Effector memory CD8-positive, alpha-beta T cell (primary cell): ENCODE measurements around the gene ZNF574.

Source experiments
- ATAC-seq: fragments of 150-1000 bp; cut with Tn5 transposase; replicated peaks from 2 replicates; pipeline ENCODE4 v1.10.0; 2021; ENCODE audit warnings: mild to moderate bottlenecking, moderate library complexity
- DNase-seq, 3 experiments: peaks; one replicate each; pipeline ENCODE4 v3.0.0; 2021
- H3K27ac Mint-ChIP-seq, 2 donors: one replicate each; pipeline ENCODE4 v1.8.0; 2022; ENCODE audit warnings: mild to moderate bottlenecking in 2 of 2, mixed read lengths in 2 of 2, moderate library complexity in 2 of 2
- H3K27me3 Mint-ChIP-seq, 2 donors: one replicate each; pipeline ENCODE4 v1.8.0; 2022; ENCODE audit warnings: mixed read lengths in 2 of 2
- H3K36me3 Mint-ChIP-seq: one replicate; pipeline ENCODE4 v1.8.0; 2022; ENCODE audit warnings: mild to moderate bottlenecking, moderate library complexity, mixed read lengths; ENCODE audit not compliant: insufficient read depth
- H3K4me1 Mint-ChIP-seq, 2 donors: one replicate each; pipeline ENCODE4 v1.8.0; 2022; ENCODE audit warnings: low read depth in 2 of 2, mixed read lengths in 2 of 2
- H3K4me3 Mint-ChIP-seq, 2 donors: one replicate each; pipeline ENCODE4 v1.8.0; 2022; ENCODE audit warnings: mild to moderate bottlenecking in 2 of 2, mixed read lengths in 2 of 2, moderate library complexity in 2 of 2
- H3K9me3 Mint-ChIP-seq, 2 donors: one replicate each; pipeline ENCODE4 v1.8.0; 2022; ENCODE audit warnings: mixed read lengths in 2 of 2

Gene ZNF574

GRCh38 chr19:42079886-42080763 is 4.2 kb downstream of the ZNF574 start:
- H3K9me3 Mint-ChIP-seq = peaks cover 0 to 2% of the 10 kb centered on the region in 2 donors
- no peaks in the 10 kb centered on the region for H3K27me3 Mint-ChIP-seq
- peak overlapping the region in 1 of 2 donors; percentile 61 for H3K27ac Mint-ChIP-seq
- peaks cover 49% of the 10 kb centered on the region for H3K36me3 Mint-ChIP-seq
- no peak for ATAC-seq
- peaks cover 38 to 42% of the 10 kb centered on the region in 2 donors for H3K4me1 Mint-ChIP-seq
- H3K4me3 Mint-ChIP-seq = no peak overlapping the region
- DNase-seq = no peak

GRCh38 chr19:42080764-42081375 is 4.9 kb downstream of the ZNF574 start:
- Mint-ChIP-seq H3K4me1 (peaks cover 30 to 35% of the 10 kb centered on the region in 2 donors), H3K27ac (peak overlapping the region in 1 of 2 donors; percentile 26), H3K36me3 (peaks cover 41% of the 10 kb centered on the region), H3K4me3 (no peak overlapping the region), H3K9me3 (no peaks in the 10 kb centered on the region), H3K27me3 (no peaks in the 10 kb centered on the region)
- ATAC-seq (no peak), DNase-seq (no peak)

GRCh38 chr19:42081584-42082203 is 5.7 kb downstream of the ZNF574 start:
- H3K9me3 Mint-ChIP-seq = no peaks in the 10 kb centered on the region
- peaks cover 26 to 29% of the 10 kb centered on the region in 2 donors for H3K4me1 Mint-ChIP-seq
- peaks cover 39% of the 10 kb centered on the region for H3K36me3 Mint-ChIP-seq
- DNase-seq (no peak), ATAC-seq (peak; percentile 44)
- no peaks in the 10 kb centered on the region for H3K27me3 Mint-ChIP-seq
- no peak overlapping the region for H3K4me3 Mint-ChIP-seq
- peak overlapping the region; percentile 26 to 69 for H3K27ac Mint-ChIP-seq

DNA sequence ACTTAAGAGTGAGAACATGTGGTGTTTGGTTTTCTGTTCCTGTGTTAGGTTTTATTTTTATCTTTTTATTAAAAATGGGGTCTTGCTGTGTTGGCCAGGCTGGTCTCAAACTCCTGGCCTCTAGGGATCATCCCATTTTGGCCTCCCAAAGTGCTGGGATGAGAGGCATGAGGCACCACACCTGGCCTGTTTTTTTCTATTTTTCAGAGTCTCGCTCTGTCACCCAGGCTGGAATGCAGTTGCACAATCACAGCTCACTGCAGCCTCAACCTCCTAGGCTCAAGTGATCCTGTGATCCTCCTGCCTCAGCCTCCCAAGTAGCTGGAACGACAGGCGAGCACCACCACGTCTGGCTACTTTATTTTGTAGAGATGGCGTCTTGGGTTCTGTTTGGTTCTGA is 7.6 kb downstream of the ZNF574 start:
- Mint-ChIP-seq H3K27ac (peak overlapping the region in 1 of 2 donors; percentile 10), H3K4me1 (peaks cover 8 to 11% of the 10 kb centered on the region in 2 donors), H3K36me3 (peaks cover 32% of the 10 kb centered on the region), H3K4me3 (no peak overlapping the region), H3K27me3 (no peaks in the 10 kb centered on the region), H3K9me3 (no peaks in the 10 kb centered on the region)
- DNase-seq (no peak), ATAC-seq (no peak)

GRCh38 chr19:42086188-42086736 is 10.3 kb downstream of the ZNF574 start:
- Mint-ChIP-seq H3K27ac (peak overlapping the region in 1 of 2 donors; percentile 59), H3K27me3 (no peaks in the 10 kb centered on the region), H3K9me3 (no peaks in the 10 kb centered on the region), H3K4me3 (no peak overlapping the region), H3K36me3 (peaks cover 21% of the 10 kb centered on the region), H3K4me1 (peaks cover 16 to 21% of the 10 kb centered on the region in 2 donors)
- no peak for DNase-seq
- ATAC-seq = no peak

- peaks cover 15% of the 10 kb centered on the region for H3K36me3 Mint-ChIP-seq
- no peaks in the 10 kb centered on the region for H3K27me3 Mint-ChIP-seq
- H3K9me3 Mint-ChIP-seq = no peaks in the 10 kb centered on the region
- DNase-seq = no peak
- no peak overlapping the region for H3K4me3 Mint-ChIP-seq
- H3K4me1 Mint-ChIP-seq = peaks cover 15 to 17% of the 10 kb centered on the region in 2 donors
- ATAC-seq = no peak
- no peak overlapping the region for H3K27ac Mint-ChIP-seq
These were observed 11.0 kb downstream of the ZNF574 start for GRCh38 chr19:42086770-42087550.

DNA sequence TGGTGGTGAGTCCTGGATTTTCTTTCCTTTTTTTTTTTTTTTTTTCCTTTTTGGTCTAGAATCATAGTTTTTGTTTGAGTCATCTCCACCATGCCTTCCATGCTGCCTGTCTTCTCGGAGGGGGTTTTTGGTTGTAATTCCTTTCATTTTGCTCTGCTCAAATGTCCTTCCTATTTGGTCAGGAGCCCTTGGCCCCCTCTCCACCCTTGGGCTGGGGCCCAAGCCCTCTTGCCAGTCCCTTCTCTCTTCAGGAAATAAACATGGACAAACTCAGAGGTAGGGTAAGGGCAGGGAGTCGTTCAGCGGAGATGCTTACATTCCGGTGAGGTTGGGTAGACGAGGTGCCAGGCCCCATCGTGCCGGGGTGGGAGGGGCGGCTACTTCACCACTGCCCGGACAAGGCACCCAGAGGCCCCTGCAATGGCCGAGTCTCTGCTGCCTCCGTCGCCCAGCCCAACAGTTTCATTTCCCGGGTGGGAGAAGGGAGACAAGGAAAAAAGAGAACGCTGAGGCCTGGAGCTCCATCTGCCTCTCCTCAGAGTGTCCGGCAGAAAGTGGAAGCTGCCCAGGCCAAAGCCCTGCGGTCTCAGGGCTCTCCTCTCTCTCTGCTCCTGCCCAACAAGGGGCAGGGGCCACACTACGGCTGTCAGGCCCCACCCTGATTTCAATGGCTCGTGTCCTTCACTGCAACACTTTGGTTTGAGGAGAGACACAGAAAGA is 12.7 kb downstream of the ZNF574 start:
- no peak for DNase-seq
- no peak for ATAC-seq
- Mint-ChIP-seq H3K27ac (peak overlapping the region; percentile 88 to 90), H3K4me3 (no peak overlapping the region), H3K4me1 (peaks cover 18% of the 10 kb centered on the region in 2 donors), H3K36me3 (peaks cover 20% of the 10 kb centered on the region), H3K9me3 (no peaks in the 10 kb centered on the region), H3K27me3 (no peaks in the 10 kb centered on the region)

- Mint-ChIP-seq H3K9me3 (no peaks in the 10 kb centered on the region), H3K4me1 (peaks cover 18% of the 10 kb centered on the region in 2 donors), H3K36me3 (peaks cover 23% of the 10 kb centered on the region), H3K4me3 (no peak overlapping the region), H3K27me3 (no peaks in the 10 kb centered on the region), H3K27ac (peak overlapping the region in 1 of 2 donors; percentile 90)
- ATAC-seq (no peak), DNase-seq (no peak)
These were observed 13.3 kb downstream of the ZNF574 start for GRCh38 chr19:42089191-42089750.

GRCh38 chr19:42089772-42090171 is 13.8 kb downstream of the ZNF574 start:
- Mint-ChIP-seq H3K9me3 (no peaks in the 10 kb centered on the region), H3K27me3 (no peaks in the 10 kb centered on the region), H3K27ac (peak overlapping the region; percentile 90 to 91), H3K4me3 (no peak overlapping the region), H3K36me3 (peaks cover 26% of the 10 kb centered on the region), H3K4me1 (peaks cover 18% of the 10 kb centered on the region in 2 donors)
- ATAC-seq = no peak
- no peak for DNase-seq

DNA sequence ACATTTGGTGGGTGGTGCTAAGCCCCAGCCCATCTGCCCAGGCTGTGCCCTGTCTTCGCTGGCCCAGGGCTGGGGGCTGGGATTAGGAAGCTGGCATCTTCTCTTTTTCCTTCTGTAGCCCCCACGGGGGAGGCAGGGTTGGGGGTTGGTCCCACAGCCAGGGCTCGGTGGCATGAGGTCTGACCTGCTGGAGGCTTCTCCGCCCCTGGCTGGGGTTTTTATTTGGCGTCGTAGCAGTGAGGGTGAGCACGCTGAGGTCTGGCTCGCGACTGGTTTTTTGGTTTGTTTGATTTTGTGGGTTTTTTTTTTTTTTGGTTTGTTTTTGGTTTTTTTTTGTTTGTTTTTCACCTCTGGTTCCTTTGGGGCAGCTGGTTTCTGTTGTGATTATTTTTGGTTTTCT is 14.7 kb downstream of the ZNF574 start:
- Mint-ChIP-seq H3K4me3 (peak overlapping the region; percentile 43 to 69), H3K36me3 (peaks cover 28% of the 10 kb centered on the region), H3K9me3 (no peaks in the 10 kb centered on the region), H3K27ac (peak overlapping the region; percentile 90 to 91), H3K27me3 (no peaks in the 10 kb centered on the region), H3K4me1 (peaks cover 18% of the 10 kb centered on the region in 2 donors)
- ATAC-seq = peak; percentile 85
- peak in 2 of 3 experiments; percentile 16 to 26 for DNase-seq

GRCh38 chr19:42091300-42091699 is 15.3 kb downstream of the ZNF574 start:
- Mint-ChIP-seq H3K36me3 (peaks cover 30% of the 10 kb centered on the region), H3K27ac (peak overlapping the region; percentile 90 to 91), H3K4me3 (peak overlapping the region; percentile 43 to 69), H3K4me1 (peaks cover 18% of the 10 kb centered on the region in 2 donors), H3K9me3 (no peaks in the 10 kb centered on the region), H3K27me3 (no peaks in the 10 kb centered on the region)
- DNase-seq (no peak), ATAC-seq (no peak)

GRCh38 chr19:42091742-42092141 is 15.8 kb downstream of the ZNF574 start:
- Mint-ChIP-seq H3K4me3 (no peak overlapping the region), H3K27me3 (no peaks in the 10 kb centered on the region), H3K36me3 (peaks cover 34% of the 10 kb centered on the region), H3K9me3 (no peaks in the 10 kb centered on the region), H3K27ac (peak overlapping the region in 1 of 2 donors; percentile 91), H3K4me1 (peaks cover 18% of the 10 kb centered on the region in 2 donors)
- ATAC-seq = no peak
- DNase-seq = no peak
